BJ (cell line): Measurements from ENCODE around the gene DPM2. TPM values are rescaled to one million over a fixed set of nuclear protein-coding genes. Genes with fewer than 3 reads are reported as not detected.

Experiments
- CTCF ChIA-PET: fragments of 350-600 bp; formaldehyde crosslinking; extraction: SDS; loops from one replicate; lab custom pipeline; 2021; ENCODE audit warnings: antibody characterized with exemption, inconsistent platforms; lab: Yijun Ruan, JAX
- POLR2A ChIA-PET: fragments of 300-600 bp; sonication (Branson Sonifier 250); formaldehyde crosslinking; extraction: SDS; loops from one replicate; lab custom pipeline; 2021; ENCODE audit warnings: antibody characterized with exemption; lab: Charles Lee
- DNase-seq: peaks from one replicate; pipeline ENCODE4 v3.0.0-alpha.2; 2011; ENCODE audit warnings: low read depth
- H3K27me3 ChIP-seq: 2 replicates; pipeline ENCODE4 v1.6.0; 2011; ENCODE audit warnings: low read length; ENCODE audit not compliant: control insufficient read depth, insufficient read depth
- H3K36me3 ChIP-seq: 2 replicates; pipeline ENCODE4 v1.5.1; 2011; ENCODE audit warnings: low read length; ENCODE audit not compliant: control insufficient read depth, insufficient read depth
- H3K4me3 ChIP-seq: 2 replicates; pipeline ENCODE4 v1.5.1; 2011; ENCODE audit warnings: low read depth, mild to moderate bottlenecking, control low read depth, low read length
- CTCF ChIP-seq: IDR thresholded peaks from 2 replicates; pipeline ENCODE4 v1.5.1; 2011; ENCODE audit warnings: low read depth, mild to moderate bottlenecking, control low read depth, inconsistent platforms, low read length, moderate library complexity; ENCODE audit not compliant: insufficient read depth
- polyA plus RNA-seq: library from polyadenylated mRNA; depleted of rRNA; stranded (reverse); fragments of >200 nt; gene quantifications from 2 replicates; pipeline ENCODE4 v1.2.3, GENCODE V29; 2011

Gene DPM2
- polyA plus RNA-seq, 1 experiment = 55.3 TPM

GRCh38 chr9:127976498-127976897, 38.8 kb upstream of the DPM2 start:
- no peak for DNase-seq
- H3K4me3 ChIP-seq = no peak overlapping the region

DNA sequence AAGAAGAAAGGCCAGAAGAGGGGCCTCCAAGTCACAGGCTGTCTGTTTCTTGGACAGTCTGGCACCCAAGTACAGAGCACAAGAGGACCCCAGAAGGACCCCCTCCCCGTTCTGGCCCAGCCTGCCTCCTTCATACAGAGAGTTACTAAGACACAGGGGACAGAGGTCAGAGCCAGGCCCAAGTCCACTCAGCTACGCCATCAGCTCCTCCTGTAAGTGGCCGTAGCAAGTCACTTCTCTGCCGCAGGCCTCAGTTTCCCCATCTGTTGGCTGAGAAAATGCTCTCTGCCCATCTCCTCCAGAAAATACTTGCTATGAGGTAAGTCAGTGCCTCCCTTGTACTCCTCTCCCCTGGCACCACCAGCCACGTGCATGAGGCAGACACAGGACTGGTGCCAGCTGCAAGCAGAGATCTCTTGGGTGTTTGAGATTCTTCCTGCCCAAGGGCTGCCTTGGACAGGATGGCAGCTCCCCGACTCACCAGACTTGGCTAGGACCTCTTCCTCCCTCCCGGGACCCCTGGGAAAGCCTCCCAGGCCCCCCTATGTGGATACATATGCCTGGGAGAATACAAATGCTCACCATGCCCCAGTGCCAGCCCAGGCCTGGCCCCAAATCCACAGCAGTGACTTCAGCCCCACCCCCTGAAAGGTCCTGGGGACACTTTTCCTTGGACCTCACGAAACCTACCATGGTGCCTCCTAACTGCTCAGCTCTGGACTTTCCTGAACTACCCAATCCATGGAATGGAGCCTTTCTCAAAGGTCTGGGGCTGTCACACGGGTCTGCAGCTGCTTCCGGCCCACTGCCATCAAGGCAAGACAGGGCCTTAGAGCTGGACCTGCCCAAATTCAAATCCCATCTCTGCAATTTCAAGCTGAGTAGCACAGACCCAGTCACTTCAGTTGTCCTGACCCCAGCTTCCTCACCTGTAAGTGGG, 38.0 kb upstream of the DPM2 start:
- CTCF ChIA-PET = interaction anchor here (7.9 kb wide), 1 partner anchor 34 kb away, joined by 64 read pairs; no protein-coding TSS in a partner anchor
- Histone ChIP-seq H3K36me3 (no peaks in the 10 kb centered on the region), H3K4me3 (no peak overlapping the region), H3K27me3 (no peaks in the 10 kb centered on the region)
- POLR2A ChIA-PET = no interaction called here
- DNase-seq = no peak
- no peak for TF ChIP-seq CTCF

More at GRCh38 chr9:127976498-127976897, 38.8 kb upstream of the DPM2 start:
- ChIA-PET CTCF (interaction anchor here (7.9 kb wide), 1 partner anchor 35 kb away, joined by 64 read pairs; no protein-coding TSS in a partner anchor), POLR2A (no interaction called here)
- H3K36me3 ChIP-seq = no peaks in the 10 kb centered on the region
- H3K27me3 ChIP-seq = no peaks in the 10 kb centered on the region
- no peak for TF ChIP-seq CTCF

GRCh38 chr9:127974769-127975261, 37.2 kb upstream of the DPM2 start:
- Histone ChIP-seq H3K36me3 (no peaks in the 10 kb centered on the region), H3K27me3 (no peaks in the 10 kb centered on the region), H3K4me3 (no peak overlapping the region)
- ChIA-PET CTCF (interaction anchor here (0.9 to 7.9 kb wide), 2 partner anchors 33 to 290 kb away, joined by 3 to 64 read pairs; no protein-coding TSS in a partner anchor), POLR2A (no interaction called here)
- DNase-seq = no peak
- TF ChIP-seq CTCF = no peak

GRCh38 chr9:127974001-127974768, 36.5 kb upstream of the DPM2 start:
- CTCF ChIA-PET = interaction anchor here (0.9 to 7.9 kb wide), 2 partner anchors 32 to 289 kb away, joined by 3 to 64 read pairs; no protein-coding TSS in a partner anchor

More at GRCh38 chr9:127974001-127974768, 36.5 kb upstream of the DPM2 start:
- TF ChIP-seq CTCF = no peak
- H3K4me3 ChIP-seq = no peak overlapping the region
- no peak for DNase-seq
- H3K27me3 ChIP-seq = no peaks in the 10 kb centered on the region
- no peaks in the 10 kb centered on the region for H3K36me3 ChIP-seq
- POLR2A ChIA-PET = no interaction called here
